Measurements from ENCODE around the gene MYBPH.

DNA sequence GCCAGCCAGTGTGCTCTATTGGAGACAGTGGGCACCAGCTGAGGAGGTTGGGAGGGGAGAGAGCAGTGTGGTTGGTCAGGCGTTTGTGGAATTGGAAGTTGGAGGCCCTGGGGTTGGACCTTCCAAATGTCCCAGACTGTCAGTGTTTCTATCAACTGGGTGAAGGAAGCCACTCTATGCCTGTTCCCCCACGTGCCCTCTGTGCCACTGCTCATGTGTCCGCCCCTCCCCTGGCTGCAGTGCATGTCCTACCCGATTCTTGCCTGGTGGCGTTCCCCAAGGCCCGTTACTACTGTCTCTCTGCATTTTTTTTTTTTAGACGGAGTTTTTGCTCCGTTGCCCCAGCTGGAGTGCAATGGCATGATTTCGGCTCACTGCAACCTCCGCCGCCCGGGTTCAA, 27.0 kb downstream of the MYBPH start:
- TF ChIP-seq, protein P1, sequence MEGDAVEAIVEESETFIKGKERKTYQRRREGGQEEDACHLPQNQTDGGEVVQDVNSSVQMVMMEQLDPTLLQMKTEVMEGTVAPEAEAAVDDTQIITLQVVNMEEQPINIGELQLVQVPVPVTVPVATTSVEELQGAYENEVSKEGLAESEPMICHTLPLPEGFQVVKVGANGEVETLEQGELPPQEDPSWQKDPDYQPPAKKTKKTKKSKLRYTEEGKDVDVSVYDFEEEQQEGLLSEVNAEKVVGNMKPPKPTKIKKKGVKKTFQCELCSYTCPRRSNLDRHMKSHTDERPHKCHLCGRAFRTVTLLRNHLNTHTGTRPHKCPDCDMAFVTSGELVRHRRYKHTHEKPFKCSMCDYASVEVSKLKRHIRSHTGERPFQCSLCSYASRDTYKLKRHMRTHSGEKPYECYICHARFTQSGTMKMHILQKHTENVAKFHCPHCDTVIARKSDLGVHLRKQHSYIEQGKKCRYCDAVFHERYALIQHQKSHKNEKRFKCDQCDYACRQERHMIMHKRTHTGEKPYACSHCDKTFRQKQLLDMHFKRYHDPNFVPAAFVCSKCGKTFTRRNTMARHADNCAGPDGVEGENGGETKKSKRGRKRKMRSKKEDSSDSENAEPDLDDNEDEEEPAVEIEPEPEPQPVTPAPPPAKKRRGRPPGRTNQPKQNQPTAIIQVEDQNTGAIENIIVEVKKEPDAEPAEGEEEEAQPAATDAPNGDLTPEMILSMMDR (conservative IDR thresholded peaks at IDR 0.05; ENCODE audit: low read length) = no peak
- no peak for TF ChIP-seq EZH2phosphoT487 (IDR thresholded peaks at IDR 0.05; ENCODE audit: borderline replicate concordance, low read depth, low read length)
